Tibial artery (tissue), 4 donors: Measurements from ENCODE around the gene TEX26.
"Not testable (repeated sequence)": the region's sequence is repeated elsewhere in the genome, so short reads cannot be mapped to it uniquely, and the experiment has no call there.

ENCODE experiments used
- DNase-seq, 2 donors: peaks; one replicate each; pipeline ENCODE4 v3.0.0-alpha.2; 2019
- H3K27ac ChIP-seq, 2 donors: fragments of 200-600 bp; sonication (generic) in 1 of 2; 1 replicate in 1 of 2; 2 replicates in 1 of 2; pipeline ENCODE4 v1.5.1; 2018 to 2019; ENCODE audit warnings: mild to moderate bottlenecking in 1 of 2
- H3K27me3 ChIP-seq, 2 donors: fragments of 200-600 bp; sonication (generic) in 1 of 2; one replicate each; pipeline versions ENCODE4 v1.5.1 to v1.6.0; 2016 to 2019
- H3K36me3 ChIP-seq, 3 donors: fragments of 200-600 bp; sonication (generic) in 2 of 3; one replicate each; pipeline ENCODE4 v1.5.1; 2016 to 2019; ENCODE audit warnings: mild to moderate bottlenecking in 2 of 3
- H3K4me1 ChIP-seq, 4 donors: fragments of 200-600 bp; sonication (generic) in 2 of 4; 1 replicate in 3 of 4; 2 replicates in 1 of 4; pipeline ENCODE4 v1.5.1; 2016 to 2019
- H3K4me3 ChIP-seq, 2 donors: fragments of 200-600 bp; sonication (generic) in 1 of 2; 1 replicate in 1 of 2; 2 replicates in 1 of 2; pipeline ENCODE4 v1.5.1; 2018 to 2019; ENCODE audit warnings: mild to moderate bottlenecking in 2 of 2
- H3K9me3 ChIP-seq, 3 donors: fragments of 200-600 bp; sonication (generic) in 1 of 3; one replicate each; pipeline ENCODE4 v1.5.1; 2016 to 2019
- intact Hi-C: fragments of 100-400 bp; cut with DNase I; formaldehyde crosslinking; loops from one replicate; pipeline ENCODE4 v1.15.0; 2023; ENCODE audit warnings: low total_unique reads
- TF ChIP-seq, protein P1 (sequence below), 2 experiments: fragments of 200-600 bp in 1 of 2; fragments of 450-650 bp in 1 of 2; IDR thresholded peaks; one replicate each; pipeline ENCODE4 v1.5.1; 2017 to 2019; ENCODE audit warnings: antibody characterized with exemption in 2 of 2, mild to moderate bottlenecking in 1 of 2, moderate library complexity in 1 of 2

The TEX26 gene

DNA sequence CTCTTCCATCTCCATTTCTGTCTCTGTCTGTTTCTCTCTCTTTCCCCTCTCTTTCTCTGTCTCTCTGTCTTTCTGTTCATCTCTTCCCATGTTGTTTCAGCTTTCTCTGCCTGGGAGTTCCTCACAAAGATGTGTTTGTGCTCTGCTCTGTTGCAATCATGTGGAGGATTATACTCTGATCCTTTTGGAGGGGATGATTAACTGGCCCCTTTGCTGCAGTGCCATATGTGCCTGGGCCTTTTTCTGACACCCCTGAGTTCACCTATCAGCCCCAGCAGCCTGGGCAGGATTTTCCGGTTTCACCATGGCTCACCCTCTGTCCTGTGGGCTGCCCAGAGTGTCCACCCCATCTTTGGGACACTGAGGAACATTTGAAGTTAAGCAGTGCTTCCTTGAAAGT lies 9.0 kb upstream of the TEX26 start:
- no peak overlapping the region for H3K27ac ChIP-seq
- intact Hi-C loops = no loop called here
- peaks cover 48 to 63% (median 56%) of the 10 kb centered on the region in 3 donors for H3K36me3 ChIP-seq
- no peaks in the 10 kb centered on the region for H3K27me3 ChIP-seq
- DNase-seq = no peak
- no peaks in the 10 kb centered on the region for H3K9me3 ChIP-seq
- H3K4me1 ChIP-seq = no peaks in the 10 kb centered on the region
- TF ChIP-seq, protein P1, sequence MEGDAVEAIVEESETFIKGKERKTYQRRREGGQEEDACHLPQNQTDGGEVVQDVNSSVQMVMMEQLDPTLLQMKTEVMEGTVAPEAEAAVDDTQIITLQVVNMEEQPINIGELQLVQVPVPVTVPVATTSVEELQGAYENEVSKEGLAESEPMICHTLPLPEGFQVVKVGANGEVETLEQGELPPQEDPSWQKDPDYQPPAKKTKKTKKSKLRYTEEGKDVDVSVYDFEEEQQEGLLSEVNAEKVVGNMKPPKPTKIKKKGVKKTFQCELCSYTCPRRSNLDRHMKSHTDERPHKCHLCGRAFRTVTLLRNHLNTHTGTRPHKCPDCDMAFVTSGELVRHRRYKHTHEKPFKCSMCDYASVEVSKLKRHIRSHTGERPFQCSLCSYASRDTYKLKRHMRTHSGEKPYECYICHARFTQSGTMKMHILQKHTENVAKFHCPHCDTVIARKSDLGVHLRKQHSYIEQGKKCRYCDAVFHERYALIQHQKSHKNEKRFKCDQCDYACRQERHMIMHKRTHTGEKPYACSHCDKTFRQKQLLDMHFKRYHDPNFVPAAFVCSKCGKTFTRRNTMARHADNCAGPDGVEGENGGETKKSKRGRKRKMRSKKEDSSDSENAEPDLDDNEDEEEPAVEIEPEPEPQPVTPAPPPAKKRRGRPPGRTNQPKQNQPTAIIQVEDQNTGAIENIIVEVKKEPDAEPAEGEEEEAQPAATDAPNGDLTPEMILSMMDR (IDR thresholded peaks at IDR 0.05) = no peak
- H3K4me3 ChIP-seq = no peak overlapping the region

DNA sequence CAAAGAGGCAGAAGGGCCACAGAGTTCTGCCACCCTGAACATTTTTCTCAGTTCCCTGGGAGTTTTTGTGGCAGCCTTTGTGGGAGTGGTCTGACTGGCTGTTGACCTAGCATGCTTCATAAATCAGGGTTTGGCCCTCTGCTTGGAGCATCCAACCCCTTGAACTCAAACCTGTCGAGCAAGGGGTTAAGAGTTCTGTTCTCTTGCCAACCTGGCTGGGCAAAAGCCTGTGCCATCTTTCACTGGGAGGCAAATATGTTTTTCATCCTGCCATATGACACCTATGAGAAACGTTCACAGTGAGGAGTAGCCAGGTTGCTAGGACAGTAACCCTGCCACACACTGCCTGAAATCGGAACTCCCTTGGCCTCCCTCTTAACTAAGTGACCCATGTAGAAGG lies 7.7 kb upstream of the TEX26 start:
- H3K4me3 ChIP-seq = no peak overlapping the region
- intact Hi-C loops = no loop called here
- H3K9me3 ChIP-seq = no peaks in the 10 kb centered on the region
- H3K27ac ChIP-seq = no peak overlapping the region
- H3K27me3 ChIP-seq = no peaks in the 10 kb centered on the region
- H3K4me1 ChIP-seq = no peaks in the 10 kb centered on the region
- TF ChIP-seq, protein P1 (IDR thresholded peaks at IDR 0.05) = no peak
- peaks cover 35 to 57% (median 45%) of the 10 kb centered on the region in 3 donors for H3K36me3 ChIP-seq
- DNase-seq = no peak

DNA sequence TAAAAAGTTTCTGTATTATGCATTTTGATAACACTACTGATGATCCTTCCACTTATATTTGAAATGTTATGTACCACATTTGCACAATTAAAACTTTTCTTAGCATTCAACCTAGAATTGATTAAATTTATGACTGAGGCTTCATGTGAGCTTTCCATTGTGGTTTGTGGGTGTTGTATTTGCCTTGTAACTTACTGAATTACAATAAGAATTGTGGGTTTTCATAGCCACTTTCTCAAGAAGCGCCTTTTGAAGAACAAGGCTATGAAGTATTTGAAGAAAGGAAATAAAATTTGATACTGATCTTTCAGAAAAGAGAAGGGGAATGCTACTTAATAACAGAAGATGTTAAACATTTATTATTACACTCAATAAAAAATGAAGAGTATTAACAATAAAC lies 7.0 kb upstream of the TEX26 start:
- no peaks in the 10 kb centered on the region for H3K4me1 ChIP-seq
- no peaks in the 10 kb centered on the region for H3K27me3 ChIP-seq
- intact Hi-C loops = no loop called here
- no peaks in the 10 kb centered on the region for H3K9me3 ChIP-seq
- no peak overlapping the region for H3K27ac ChIP-seq
- TF ChIP-seq, protein P1 (IDR thresholded peaks at IDR 0.05) = no peak
- no peak overlapping the region for H3K4me3 ChIP-seq
- no peak for DNase-seq
- H3K36me3 ChIP-seq = peaks cover 35 to 57% (median 45%) of the 10 kb centered on the region in 3 donors

DNA sequence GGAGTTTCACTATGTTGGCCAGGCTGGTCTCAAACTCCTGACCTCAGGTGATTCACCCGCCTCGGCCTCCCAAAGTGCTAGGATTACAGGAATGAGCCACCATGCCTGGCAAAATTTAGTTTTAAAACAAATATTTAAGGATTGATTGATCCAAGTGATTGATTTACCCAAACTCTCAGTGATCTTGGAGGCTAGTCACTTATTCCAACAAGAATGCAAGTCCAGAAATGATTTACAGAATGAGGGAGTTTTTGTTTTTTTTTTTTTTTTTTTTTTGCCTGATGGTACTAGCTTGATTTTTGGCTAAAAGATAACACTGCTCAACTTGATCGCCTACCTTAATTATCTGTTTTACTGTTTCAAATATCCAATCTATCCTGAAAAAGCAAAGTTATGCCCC lies 5.7 kb upstream of the TEX26 start:
- H3K27ac ChIP-seq = no peak overlapping the region
- DNase-seq = no peak
- H3K27me3 ChIP-seq = no peaks in the 10 kb centered on the region
- H3K9me3 ChIP-seq = no peaks in the 10 kb centered on the region
- no peak overlapping the region for H3K4me3 ChIP-seq
- TF ChIP-seq, protein P1 (IDR thresholded peaks at IDR 0.05) = no peak
- H3K36me3 ChIP-seq = peaks cover 30 to 45% (median 31%) of the 10 kb centered on the region in 3 donors
- no peaks in the 10 kb centered on the region for H3K4me1 ChIP-seq
- intact Hi-C loops = no loop called here

DNA sequence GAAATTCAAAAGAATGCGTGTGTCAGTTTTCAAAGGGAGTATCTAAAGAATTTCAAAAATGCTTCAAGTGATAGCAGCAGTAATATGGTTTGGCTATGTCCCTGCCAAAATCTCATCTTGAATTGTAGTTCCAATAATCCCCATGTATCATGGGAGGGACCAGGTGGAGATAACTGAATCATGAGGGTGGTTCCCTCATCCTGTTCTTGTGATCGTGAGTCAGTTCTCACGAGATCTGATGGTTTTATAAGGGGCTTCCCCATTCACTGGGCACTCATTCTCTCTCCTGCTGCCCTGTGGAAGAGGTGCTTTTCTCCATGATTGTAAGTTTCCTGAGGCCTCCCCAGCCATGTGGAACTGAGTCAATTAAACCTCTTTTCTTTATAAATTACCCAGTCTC lies 5.3 kb upstream of the TEX26 start:
- peaks cover 26 to 41% (median 28%) of the 10 kb centered on the region in 3 donors for H3K36me3 ChIP-seq
- H3K27me3 ChIP-seq, H3K4me1 ChIP-seq, intact Hi-C loops, H3K4me3 ChIP-seq, DNase-seq, H3K9me3 ChIP-seq, H3K27ac ChIP-seq: not testable (repeated sequence)

DNA sequence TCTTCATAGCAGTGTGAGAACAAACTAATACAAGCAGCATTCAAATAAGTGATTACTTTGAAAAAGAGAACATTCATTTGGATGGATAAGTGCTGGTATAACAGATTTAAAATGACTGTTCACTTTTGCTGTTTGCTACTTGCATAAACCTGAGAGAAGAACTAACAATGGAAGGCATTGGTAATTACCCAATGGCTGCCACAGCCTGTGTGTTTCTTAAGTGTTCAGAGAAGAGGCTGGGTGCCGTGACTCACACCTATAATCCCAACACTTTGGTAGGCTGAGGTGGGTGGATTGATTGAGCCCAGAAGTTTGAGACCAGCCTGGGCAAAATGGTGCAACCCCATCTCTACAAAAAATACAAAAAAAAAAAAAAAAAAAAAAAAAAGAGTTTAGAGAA lies 4.9 kb upstream of the TEX26 start:
- H3K9me3 ChIP-seq = no peaks in the 10 kb centered on the region
- H3K36me3 ChIP-seq = peaks cover 22 to 37% (median 24%) of the 10 kb centered on the region in 3 donors
- intact Hi-C loops = no loop called here
- TF ChIP-seq, protein P1 (IDR thresholded peaks at IDR 0.05) = no peak
- DNase-seq = no peak
- peaks cover 0 to 3% of the 10 kb centered on the region in 2 donors for H3K27me3 ChIP-seq
- H3K27ac ChIP-seq = no peak overlapping the region
- H3K4me1 ChIP-seq = peaks cover 0 to 4% (median 0%) of the 10 kb centered on the region in 4 donors
- H3K4me3 ChIP-seq = no peak overlapping the region
